Measurements from ENCODE around the gene LALBA.
"Not testable (repeated sequence)": the region's sequence is repeated elsewhere in the genome, so short reads cannot be mapped to it uniquely, and the experiment has no call there.

GRCh38 chr12:48520381-48520780 is 49.5 kb downstream of the LALBA start:
- not testable (repeated sequence) for TF ChIP-seq CTCF, POLR2A (IDR thresholded peaks at IDR 0.05)
